C4-2B (cell line): ENCODE measurements around the gene LRP1B.

ENCODE experiments used
- CTCF ChIP-seq: fragments of 450-650 bp; conservative IDR thresholded peaks from 2 replicates; pipeline ENCODE4 v1.5.1; 2017; ENCODE audit warnings: mild to moderate bottlenecking
- ZFX ChIP-seq: fragments of 450-650 bp; IDR thresholded peaks from 2 replicates; pipeline ENCODE4 v1.6.1; 2017

DNA sequence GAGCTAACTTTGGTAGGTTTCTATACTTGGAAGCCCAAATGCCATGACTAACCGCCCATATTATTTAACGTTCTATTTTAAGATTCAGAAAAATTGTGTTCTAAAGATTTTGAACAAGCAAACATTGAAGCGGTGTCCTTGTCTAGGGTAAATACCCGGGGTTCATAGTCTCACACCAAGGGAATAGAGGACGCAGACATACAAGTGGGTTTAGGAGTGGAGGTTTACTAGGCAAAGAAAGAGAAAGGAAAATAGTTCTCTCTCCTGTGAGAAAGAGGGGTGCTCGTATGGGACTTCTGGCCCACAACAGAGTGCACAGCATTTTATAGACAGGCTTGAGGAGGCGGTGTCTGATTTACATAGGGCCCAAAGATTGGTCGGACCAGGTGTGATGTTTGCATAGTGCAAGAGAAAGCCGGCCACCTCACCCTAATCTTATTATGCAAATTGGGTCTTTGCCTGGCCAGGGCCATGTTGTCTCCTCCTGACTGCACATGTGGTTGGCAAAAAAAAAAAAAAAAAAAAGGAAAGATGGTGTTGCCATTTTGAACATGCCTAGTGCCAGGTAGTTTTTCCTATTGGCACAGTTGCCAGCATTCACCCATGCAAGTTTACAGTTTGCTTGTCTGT lies 1062.6 kb downstream of the LRP1B start:
- TF ChIP-seq CTCF (no peak), ZFX (no peak)
